Transverse colon (tissue), 4 donors: ENCODE data around the gene TDRD9.

Experiments used
- EP300 ChIP-seq: sonication (generic); formaldehyde crosslinking; IDR thresholded peaks from one replicate; pipeline ENCODE4 v1.6.1; 2017; ENCODE audit warnings: antibody characterized with exemption, low read depth
- POLR2A ChIP-seq: fragments of 450-650 bp; IDR thresholded peaks from one replicate; pipeline ENCODE4 v1.6.1; 2016; ENCODE audit warnings: antibody characterized with exemption, mild to moderate bottlenecking, moderate library complexity
- POLR2AphosphoS5 ChIP-seq, 3 donors: sonication (generic); formaldehyde crosslinking; IDR thresholded peaks; one replicate each; pipeline ENCODE4 v1.6.1; 2016; ENCODE audit warnings: antibody characterized with exemption in 3 of 3
- TF ChIP-seq, protein P1 (sequence below), 5 experiments: fragments of 200-600 bp in 3 of 5; fragments of 450-650 bp in 2 of 5; sonication (generic) in 3 of 5; IDR thresholded peaks; 1 replicate in 2 of 5; 2 replicates in 3 of 5; pipeline ENCODE4 v1.5.1; 2016 to 2017; ENCODE audit warnings: antibody characterized with exemption in 5 of 5, inconsistent platforms in 3 of 5, mild to moderate bottlenecking in 2 of 5, moderate library complexity in 1 of 5

GRCh38 chr14:103941462-103941861 is 13.2 kb downstream of the TDRD9 start:
- TF ChIP-seq, protein P1, sequence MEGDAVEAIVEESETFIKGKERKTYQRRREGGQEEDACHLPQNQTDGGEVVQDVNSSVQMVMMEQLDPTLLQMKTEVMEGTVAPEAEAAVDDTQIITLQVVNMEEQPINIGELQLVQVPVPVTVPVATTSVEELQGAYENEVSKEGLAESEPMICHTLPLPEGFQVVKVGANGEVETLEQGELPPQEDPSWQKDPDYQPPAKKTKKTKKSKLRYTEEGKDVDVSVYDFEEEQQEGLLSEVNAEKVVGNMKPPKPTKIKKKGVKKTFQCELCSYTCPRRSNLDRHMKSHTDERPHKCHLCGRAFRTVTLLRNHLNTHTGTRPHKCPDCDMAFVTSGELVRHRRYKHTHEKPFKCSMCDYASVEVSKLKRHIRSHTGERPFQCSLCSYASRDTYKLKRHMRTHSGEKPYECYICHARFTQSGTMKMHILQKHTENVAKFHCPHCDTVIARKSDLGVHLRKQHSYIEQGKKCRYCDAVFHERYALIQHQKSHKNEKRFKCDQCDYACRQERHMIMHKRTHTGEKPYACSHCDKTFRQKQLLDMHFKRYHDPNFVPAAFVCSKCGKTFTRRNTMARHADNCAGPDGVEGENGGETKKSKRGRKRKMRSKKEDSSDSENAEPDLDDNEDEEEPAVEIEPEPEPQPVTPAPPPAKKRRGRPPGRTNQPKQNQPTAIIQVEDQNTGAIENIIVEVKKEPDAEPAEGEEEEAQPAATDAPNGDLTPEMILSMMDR (IDR thresholded peaks at IDR 0.05) = no peak
- TF ChIP-seq POLR2A = no peak
- TF ChIP-seq POLR2AphosphoS5 (IDR thresholded peaks at IDR 0.05) = no peak
- no peak for TF ChIP-seq EP300
